GM18511 (cell line): ENCODE data around the gene RAB6B.
"Not testable (repeated sequence)": the region's sequence is repeated elsewhere in the genome, so short reads cannot be mapped to it uniquely, and the experiment has no call there.

Source experiments
- ATAC-seq: cut with Tn5 transposase; IDR thresholded peaks from one replicate; pipeline ENCODE4 v1.9.1; 2021; ENCODE audit warnings: mild to moderate bottlenecking, moderate library complexity; ENCODE audit not compliant: unreplicated experiment

Gene RAB6B

DNA sequence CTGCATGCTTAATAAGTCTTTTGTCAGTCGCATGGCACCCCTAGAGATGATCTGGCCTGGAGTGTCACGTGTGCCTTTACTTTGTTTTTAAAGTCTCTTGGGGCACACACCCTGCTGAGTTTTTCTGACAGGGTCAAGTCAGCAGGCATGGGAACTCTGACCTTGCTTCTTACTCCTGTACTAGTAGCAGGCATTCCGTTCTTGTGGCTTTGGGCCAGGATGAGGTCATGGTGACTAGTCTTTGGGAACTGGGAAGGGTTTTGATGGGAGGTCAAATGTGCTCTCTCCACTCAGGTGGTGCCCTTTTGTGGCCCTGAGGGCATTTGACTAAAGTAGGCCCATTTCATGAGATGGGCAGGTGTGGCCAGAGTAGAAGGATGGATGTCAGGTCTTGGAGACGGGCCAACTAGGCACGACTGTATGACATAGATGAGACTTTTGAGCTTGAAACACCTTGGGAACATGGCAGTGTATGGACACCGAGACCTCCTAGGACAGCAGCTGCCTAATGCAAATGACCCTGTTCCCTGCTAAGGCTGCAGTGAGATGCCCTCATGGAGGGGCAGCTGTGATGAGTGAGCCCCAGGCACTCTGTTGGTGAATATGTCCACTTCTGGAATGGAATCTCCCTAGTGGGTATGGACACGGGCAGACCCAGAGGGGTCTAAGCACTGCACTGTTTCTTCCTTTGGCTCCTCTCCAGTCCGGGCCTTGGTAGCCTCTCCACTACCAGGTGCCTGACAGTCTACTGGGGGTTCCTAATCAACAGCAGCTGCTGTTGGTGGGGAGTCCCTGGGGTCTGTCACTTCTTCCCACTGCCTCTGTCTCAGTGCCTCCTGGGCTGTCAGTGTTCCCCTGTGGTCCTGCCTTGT is 73.7 kb downstream of the RAB6B start:
- no peak for ATAC-seq

DNA sequence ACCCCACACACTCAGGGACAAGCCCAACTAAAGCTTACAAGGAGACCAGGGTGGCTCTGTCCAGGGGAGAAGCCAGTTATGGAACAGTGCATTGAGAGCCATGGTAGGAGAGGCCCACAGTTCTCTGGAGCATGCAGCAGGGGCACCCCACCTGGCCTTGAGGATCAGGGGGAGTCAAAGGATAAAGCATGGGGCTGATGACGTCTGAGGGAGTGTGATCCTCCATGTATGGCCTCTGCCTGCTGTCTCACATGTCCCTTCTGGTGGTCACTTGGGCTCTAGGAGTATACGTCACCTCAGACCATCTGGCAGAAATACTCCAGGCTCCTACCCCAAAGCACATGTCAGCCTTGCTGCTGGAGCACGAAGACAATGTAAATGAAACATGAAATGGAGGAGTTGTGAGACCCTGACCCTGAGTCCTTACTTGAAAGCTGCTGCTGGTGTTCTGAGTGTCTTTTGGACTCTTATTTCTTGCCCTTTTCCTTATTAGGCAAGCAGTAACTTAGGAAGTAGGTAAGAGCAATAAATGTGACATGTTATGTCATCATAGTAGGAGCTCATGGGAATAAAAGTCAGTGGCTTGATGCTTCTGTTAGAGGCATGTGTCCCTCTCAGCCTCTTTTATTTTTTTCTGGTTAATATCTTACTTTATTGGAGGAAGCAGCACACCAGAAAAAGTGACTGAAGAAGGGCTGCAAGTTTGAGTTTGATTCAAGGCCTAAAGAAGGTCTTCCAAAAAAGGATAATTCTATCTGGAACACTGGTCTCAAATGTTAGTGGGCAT is 74.6 kb downstream of the RAB6B start:
- no peak for ATAC-seq

DNA sequence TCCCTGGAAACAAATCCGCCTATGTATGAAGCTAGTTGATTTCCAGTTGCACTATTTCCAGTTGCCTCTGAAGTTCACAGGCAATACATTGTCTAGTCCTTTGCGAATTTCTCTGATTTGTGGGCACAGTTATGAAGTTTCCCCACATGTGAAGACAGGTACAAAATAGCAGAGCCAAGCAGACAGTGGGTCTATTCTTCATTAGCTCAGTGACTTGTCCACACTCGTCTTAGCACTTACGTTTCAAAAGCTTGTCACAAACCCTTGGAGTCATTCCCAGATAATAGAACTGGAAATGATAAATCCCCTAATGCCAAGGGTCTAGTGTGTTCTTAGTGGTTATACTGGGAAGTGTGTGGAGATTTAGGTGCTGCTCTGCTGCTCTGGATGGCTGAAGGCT is 75.6 kb downstream of the RAB6B start:
- ATAC-seq, result no peak

DNA sequence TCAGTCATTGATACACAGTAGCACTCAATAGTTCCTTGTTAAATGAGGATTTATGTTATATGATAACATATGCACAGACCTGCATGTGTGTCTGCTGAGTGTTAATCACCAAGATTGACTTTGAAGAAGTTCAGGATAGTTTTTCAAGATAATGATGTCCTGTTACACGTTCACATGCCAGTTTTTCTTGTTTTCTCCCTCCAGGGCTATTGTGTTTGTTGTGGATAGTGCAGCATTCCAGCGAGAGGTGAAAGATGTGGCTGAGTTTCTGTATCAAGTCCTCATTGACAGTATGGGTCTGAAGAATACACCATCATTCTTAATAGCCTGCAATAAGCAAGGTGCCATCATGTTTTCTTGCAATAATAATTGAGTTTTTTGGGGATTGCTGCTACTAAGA is 80.3 kb downstream of the RAB6B start:
- ATAC-seq, result no peak

DNA sequence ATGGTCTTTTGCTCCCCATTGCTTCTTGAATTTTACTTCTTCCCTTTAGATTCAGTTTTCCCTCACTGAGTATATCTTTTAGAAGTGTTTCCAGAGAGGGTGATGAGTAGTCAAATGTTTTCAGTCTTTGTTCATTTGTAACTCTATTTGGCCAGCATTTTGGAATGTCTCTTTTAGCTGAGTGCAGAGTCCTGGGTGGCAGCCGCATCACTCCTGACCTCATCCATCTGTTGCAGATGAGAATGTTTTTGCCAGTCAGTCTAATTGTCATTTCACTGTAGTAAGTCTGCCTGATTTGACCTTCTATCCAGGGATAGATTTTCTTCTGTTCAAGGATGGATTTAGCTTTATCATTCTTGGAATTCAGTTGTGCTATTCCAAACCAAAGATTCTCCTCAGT is 82.8 kb downstream of the RAB6B start:
- no peak for ATAC-seq

DNA sequence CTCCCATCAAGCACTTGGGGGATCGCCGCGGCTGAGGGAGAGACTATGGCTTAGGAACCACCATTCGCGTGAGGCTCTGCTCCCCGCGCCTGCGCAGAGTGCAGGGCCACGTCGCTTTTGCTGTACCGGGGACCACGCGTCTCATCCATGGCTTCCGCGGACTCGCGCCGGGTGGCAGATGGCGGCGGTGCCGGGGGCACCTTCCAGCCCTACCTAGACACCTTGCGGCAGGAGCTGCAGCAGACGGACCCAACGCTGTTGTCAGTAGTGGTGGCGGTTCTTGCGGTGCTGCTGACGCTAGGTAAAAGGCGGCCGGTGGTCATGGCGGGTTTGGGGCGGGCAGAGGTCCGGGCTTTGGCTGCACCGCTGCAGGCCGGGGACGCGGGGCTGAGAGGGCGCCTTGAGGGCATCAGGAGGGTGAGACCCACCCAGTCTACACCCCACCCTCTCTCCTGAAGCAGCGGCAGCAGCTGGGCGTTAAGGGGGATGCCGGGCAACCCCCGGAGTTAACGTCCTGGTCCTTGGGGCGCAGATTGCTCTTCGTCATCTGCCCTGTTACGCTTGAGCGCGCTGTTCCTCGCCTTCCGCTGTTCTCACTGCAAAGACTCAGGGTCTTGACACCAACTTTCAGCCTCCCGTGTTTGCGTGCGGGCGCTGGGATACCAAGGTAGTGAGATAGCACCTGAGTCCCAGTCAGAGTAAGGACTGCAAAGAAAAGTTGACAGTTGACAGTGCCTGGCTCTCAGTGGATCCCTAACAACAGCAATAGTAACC is 89.8 kb downstream of the RAB6B start, which contains the start of gene SRPRB:
TSS of gene SRPRB (plus strand) at position 114 of the 774 bp plus-strand sequence. CDS start at position 148, 34 bp downstream.
- ATAC-seq, result peak; percentile 99

DNA sequence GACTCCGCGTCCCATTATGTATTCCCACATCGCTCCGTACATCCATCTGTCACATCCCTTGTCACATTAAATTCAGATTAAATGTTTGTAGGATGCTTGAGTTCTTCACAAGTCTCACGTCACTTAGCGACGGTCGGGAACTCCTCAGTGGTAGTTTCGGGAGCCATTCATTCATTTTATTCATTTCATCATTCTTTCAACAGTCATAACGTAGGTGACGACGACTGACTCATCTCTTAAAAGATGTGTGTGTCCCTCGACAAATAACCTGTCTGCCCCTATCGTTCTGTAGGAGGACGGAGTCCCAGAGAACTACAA is 90.3 kb downstream of the RAB6B start:
- ATAC-seq, result no peak

DNA sequence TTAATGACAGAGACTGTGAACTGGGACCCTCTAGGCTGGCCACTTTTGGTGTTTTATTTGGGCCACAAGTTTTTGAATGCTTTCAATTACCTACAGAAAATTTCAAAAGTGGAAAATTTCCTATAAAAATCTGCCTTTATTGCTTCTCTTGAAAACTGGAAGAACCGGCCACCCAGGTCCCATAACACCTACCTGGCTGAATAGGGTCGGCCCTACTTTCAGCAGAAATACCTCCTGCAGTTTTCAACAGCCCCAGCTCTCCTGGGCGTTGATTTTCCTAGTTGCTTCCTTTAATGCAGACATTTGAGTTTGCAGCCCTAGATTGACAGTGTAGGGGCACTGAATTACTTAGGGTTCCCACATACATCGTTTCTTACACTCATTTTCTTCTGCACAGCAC is 90.8 kb downstream of the RAB6B start:
- no peak for ATAC-seq

DNA sequence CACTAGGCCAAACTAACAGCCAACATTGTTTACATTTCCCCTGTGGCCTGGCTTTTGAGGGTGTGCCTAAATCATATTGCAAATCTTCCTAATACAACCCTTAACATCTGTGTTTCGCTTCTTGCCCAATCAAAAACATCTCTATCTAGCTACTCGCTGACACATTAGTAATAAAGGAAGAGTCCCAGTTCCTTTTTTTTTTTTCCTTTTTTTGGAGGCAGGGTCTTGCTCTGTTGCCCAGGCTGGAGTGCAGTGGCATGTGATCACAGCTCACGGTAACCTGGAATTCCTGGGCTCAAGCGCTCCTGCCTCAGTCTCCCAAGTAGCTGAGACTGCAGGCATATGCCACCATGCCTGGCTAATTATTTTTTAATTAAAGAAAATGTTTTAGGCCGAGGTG is 92.2 kb downstream of the RAB6B start:
- ATAC-seq, result no peak

DNA sequence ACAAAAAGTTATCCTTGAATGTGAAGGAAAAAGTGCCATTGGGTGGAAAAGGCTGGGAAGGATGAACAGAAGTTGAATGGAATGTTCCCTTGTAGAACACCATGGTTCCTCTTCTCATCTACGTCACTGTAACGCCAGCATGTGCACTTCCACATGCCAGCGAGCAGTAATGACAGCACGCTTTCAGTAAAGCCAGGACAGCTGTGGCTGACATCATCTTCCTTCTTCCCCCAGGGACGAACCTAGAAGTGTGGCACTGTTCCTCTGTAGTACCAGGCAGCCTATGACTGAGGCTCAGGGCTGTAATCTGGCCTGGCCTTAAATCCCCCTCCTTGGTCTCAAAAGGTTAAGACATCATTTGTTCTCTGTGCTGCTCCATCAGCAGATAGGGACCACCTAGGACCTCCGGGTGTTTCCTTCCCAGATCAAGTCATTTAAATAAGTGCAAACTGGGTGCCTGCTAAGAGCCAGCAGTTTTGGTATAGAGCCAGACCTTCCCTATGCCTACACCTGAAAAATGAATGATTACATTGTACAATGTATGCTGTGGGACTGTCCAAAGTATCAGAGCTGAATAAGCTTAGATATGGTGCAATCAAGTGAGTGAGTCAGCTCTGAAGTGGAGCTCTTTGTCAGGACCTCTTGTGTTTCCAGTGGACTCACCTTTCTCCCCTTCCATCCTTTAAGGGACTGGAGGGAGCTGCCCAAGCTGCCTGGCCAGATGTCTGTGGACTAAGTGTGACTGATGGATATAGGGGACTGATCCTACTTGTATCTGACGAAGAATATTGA is 95.7 kb downstream of the RAB6B start:
- ATAC-seq, result no peak

DNA sequence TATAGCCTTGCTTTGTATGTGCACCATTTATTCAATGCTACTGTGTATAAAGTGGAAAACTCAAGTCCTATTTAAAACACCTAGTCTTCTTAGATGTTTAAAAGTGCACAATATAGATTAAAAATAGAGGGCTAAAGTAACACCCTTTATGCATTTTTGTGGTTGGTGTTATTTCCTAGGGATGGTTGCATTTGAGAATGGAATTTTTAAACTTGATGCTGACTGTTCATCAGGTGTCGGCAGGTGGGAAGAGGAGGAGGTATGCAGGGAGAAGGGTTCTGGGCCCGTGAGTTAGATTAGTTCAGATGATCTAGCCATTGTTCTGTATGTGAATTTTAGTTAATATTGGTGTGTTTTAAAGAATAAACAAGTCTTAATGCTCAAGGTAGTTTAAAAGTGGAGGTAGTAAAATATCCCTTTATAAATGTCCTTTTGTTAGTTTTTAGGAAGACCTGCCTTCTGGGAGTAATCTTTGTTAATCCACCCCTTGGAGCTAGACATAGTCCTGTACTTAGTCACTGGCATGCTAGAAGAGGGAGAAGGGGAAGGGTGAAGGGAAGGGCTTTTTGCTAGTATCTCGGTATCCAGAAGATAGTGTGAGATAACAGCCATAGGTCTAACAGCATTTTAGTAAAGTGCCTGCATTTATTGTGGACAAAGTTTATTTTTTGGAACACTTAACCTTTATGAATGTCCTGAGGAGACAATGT is 98.1 kb downstream of the RAB6B start:
- ATAC-seq, result no peak

DNA sequence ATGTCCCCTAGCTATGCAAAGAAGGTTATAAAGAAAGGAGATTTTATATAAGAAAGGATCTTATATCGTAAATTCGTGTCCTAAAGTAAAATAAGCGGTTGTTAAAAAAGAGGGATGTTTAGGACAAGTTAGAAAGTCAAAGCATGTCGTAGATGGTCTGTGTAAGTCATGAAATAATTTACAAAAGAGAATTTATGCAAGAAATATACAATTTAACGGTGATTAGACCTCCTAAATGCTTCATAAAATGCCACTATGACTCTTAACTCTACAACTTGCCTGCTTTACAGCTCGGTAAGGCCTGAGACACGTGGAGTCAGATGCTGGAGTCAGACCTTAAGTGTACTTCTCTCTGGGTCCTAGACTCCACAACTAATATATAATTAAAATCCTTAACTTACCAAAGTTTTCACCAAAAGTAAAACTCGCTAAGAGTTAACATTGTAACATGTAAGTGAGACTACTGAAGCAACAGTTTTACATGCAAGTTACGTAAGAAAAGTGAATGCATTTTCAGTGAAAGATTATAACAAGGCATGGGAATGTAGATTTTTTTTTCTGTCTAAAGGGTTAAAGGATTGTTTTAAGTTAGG is 103.4 kb downstream of the RAB6B start:
- no peak for ATAC-seq

DNA sequence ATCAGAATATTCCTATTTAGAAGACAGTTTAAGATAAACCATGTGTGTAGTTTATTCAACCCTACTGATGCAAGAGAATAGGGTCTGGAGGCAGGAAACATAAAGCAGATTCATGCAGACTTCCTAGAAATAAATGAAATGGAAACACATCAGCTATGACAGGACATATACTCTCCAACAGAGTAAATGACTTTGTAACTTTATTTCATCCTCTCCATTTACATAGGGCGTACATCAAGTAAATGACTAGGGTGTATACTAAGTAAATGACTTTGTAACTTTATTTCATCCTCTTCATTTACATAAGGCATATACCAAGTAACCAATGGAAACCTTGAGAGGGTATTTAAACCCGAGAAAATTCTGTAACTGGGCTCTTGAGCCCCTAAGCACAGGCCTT is 107.7 kb downstream of the RAB6B start:
- no peak for ATAC-seq

DNA sequence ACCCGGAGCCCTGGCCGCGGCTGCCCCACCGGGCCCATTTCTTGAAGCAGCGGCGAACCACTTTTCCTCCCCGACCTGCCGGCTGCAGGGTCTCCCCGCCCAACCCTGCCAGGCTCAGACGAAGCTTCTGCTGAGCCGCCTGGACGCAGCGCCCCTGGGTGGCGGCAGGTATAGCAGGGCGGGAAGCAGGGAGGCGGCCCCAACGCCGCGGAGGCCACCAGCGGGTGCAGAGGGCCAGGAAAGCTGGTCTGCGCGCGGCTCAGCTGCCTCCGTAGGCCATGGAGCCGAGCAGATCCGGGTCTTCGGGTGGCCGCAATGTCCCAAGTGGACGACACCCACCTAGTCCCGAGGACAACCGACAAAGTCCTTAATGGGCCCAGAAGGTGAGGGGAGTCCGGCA is 111.9 kb downstream of the RAB6B start:
- ATAC-seq, result no peak

DNA sequence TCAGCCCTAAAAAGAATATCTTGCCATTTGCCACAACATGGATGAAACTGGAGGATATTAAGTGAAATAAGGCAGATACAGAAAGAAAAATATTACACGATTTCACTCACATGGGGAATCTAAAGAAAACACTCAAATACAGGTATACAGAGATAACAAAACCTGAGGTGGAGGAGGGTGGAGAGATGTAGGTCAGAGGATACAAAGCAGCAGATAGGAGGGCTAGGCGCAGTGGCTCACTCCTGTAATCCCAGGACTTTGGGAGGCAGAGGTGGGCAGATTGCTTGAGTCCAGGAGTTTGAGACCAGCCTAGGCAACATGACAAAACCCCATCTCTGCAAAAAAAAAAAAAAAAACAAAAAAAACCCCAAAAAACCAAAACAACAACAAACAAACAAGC is 113.2 kb downstream of the RAB6B start:
- ATAC-seq, result no peak

DNA sequence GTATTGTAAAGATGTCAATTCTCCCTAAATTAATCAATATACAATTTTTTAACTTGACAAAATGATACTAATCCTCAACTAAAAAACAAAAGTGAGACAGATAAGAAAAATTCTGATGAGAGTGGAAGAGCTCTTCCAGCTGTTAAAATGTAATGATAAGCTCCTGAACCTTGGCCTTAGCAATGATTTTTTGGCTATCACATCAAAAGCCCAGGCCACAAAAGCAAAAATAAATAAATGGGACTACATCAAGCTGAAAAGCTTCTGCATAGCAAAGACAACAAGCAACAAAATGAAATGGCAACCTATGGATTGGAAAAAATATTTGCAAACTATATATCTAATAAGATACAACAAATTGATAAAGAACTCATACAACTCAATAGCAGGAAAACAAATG is 114.1 kb downstream of the RAB6B start:
- no peak for ATAC-seq

DNA sequence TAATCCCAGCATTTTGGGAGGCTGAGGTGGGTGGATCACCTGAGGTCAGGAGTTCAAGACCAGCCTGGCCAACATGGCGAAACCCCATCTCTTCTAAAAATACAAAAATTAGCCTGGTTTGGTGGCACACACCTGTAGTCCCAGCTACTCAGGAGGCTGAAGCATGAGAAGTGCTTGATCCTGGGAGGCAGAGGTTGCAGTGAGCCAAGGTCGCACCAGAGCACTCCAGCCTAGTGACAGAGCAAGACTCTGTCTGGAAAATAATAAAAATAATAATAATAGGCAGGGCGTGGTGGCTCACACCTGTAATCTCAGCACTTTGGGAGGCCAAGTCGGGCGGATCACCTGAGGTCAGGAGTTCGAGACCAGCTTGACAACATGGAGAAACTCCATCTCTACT is 114.9 kb downstream of the RAB6B start:
- not testable (repeated sequence) for ATAC-seq

DNA sequence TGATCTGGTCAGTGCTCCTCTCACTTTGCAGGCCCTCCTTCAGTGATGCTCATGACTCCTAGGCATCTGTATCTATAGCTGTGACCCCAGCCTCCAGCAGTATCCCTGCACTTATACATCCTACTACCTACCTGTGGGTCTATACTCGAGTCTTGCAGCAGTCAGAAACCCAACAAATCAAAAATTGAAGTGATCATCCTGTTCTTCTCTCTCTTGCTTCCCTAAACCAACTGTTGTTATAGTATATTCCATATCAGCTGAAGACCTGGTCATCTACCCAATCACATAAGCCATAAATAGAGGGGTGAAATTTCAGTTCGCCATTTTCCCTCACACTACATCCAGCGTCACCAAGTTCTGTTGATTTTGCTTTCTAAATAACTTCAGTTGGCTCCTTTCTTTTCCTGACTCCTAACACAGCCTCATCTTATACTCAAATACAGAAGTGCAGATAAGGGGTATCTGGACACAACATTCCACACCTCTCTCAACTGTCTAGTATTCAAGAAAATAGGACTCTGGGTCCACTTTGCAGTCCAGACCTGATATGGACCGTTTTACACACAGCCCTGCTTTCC is 116.0 kb downstream of the RAB6B start:
- ATAC-seq, result no peak

DNA sequence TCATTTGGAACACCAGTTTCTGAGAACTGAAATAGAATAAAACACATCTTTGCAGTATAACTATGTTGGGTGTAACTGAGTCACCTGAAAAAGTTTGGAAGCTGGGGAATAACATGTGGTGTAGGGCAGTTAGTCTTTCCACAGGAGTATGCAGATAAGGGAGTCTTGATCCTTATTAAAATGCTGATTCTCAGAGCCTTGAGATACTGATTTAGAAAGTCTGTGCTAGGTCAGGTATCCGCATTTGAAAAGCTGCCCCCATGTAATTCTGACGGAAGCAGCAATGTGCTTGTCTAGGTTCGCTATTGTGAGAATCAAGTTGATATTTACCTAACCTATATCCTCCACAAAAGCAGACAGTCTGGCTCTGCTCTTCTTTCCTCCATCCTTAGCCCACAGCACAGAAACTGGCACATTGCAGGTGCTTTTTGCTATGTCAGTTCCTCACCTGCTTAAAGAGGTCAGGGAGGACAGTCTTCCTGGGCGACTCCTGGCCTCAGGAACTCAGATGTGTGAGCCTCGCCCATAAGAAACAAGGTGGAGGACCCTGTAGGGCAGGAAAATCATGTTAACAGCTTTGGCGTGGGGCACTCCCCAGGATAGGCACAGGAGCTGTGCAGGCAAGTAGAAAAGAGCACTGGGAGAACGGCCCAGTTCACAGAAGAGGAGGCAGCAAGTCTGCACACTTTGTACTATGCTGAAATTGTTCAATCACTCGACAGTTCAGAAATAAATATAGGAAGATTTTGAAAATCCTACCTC is 117.7 kb downstream of the RAB6B start:
- ATAC-seq, result no peak
